C4-2B (cell line): ENCODE data around the gene TRAF3.

ENCODE experiments used
- ZFX ChIP-seq: fragments of 450-650 bp; IDR thresholded peaks from 2 replicates; pipeline ENCODE4 v1.6.1; 2017
- TF ChIP-seq, protein P1 (sequence below): fragments of 450-650 bp; conservative IDR thresholded peaks from 2 replicates; pipeline ENCODE4 v1.5.1; 2017; ENCODE audit warnings: mild to moderate bottlenecking

DNA sequence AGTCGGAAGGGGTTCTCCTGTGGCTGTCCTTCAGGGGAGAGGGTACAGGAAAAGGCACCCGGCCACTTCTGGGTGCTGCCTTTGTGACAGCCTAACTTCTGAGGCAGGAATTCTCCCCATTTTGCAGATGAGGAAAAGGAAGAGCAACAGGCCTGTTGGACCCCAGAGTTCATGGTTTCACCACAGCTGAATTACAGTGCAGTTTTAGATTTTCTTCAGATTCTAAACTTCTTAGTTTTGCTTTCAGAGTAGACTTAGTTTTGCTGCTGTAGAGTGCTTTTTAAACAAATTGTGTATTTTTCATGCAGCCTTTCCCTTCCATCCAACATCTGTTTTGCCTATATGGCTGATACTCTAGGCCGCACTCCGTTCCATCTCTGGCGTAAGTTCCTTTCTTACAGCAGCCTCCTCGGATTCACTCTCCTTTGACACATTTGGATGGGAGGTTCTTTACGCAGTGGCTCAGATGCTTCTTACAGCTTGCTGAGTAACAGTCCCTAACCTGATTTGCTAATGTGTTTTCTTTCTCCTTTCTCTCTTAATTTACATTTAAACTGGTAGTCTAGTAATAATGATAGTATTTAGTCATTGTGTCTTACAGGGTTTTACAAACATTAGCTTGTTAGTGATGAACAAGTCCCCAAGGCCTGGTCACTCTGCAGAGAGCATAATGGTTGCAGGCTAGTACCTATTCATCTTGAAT is 7.8 kb downstream of the TRAF3 start:
- TF ChIP-seq, protein P1, sequence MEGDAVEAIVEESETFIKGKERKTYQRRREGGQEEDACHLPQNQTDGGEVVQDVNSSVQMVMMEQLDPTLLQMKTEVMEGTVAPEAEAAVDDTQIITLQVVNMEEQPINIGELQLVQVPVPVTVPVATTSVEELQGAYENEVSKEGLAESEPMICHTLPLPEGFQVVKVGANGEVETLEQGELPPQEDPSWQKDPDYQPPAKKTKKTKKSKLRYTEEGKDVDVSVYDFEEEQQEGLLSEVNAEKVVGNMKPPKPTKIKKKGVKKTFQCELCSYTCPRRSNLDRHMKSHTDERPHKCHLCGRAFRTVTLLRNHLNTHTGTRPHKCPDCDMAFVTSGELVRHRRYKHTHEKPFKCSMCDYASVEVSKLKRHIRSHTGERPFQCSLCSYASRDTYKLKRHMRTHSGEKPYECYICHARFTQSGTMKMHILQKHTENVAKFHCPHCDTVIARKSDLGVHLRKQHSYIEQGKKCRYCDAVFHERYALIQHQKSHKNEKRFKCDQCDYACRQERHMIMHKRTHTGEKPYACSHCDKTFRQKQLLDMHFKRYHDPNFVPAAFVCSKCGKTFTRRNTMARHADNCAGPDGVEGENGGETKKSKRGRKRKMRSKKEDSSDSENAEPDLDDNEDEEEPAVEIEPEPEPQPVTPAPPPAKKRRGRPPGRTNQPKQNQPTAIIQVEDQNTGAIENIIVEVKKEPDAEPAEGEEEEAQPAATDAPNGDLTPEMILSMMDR, result no peak
- no peak for TF ChIP-seq ZFX
